H1 (cell line): ENCODE measurements around the gene MEIS2. TPM values are rescaled to one million over a fixed set of nuclear protein-coding genes. Genes with fewer than 3 reads are reported as not detected.

ENCODE experiments used
- CTCF ChIA-PET: fragments of 300-600 bp; sonication (Branson Sonifier 250); formaldehyde crosslinking; loops from one replicate; lab custom pipeline; 2021; ENCODE audit not compliant: partially characterized antibody; lab: Charles Lee
- POLR2A ChIA-PET: fragments of 300-600 bp; sonication (Branson Sonifier 250); formaldehyde crosslinking; loops from one replicate; lab custom pipeline; 2021; ENCODE audit warnings: inconsistent platforms; ENCODE audit not compliant: partially characterized antibody; lab: Charles Lee
- DNase-seq, 2 experiments: peaks; one replicate each; pipeline versions ENCODE4 v3.0.0 to v3.0.0-alpha.2; 2010 to 2022; ENCODE audit warnings: low spot score in 2 of 2, low read depth in 1 of 2, mixed read lengths in 1 of 2
- FAIRE-seq: peaks from 2 replicates; lab custom pipeline; 2011; peaks lifted over from hg19 to GRCh38; lab: Jason Lieb, UNC
- H2AFZ ChIP-seq: 2 replicates; pipeline ENCODE4 v1.8.1; 2012; ENCODE audit warnings: low read length, inconsistent platforms
- H2AK5ac ChIP-seq: 2 replicates; pipeline ENCODE4 v1.6.1; 2013; ENCODE audit warnings: low read depth, low read length
- H2BK120ac ChIP-seq: replicated peaks from 2 replicates; pipeline ENCODE3; 2013; ENCODE audit warnings: low read depth, low read length, inconsistent platforms
- H2BK12ac ChIP-seq: 2 replicates; pipeline ENCODE4 v1.6.1; 2013; ENCODE audit warnings: low read depth, low read length
- H2BK15ac ChIP-seq: 2 replicates; pipeline ENCODE4 v1.6.1; 2013; ENCODE audit warnings: low read length
- H2BK20ac ChIP-seq: 2 replicates; pipeline ENCODE4 v1.6.1; 2013; ENCODE audit warnings: low read length
- H2BK5ac ChIP-seq: 2 replicates; pipeline ENCODE4 v1.6.1; 2013; ENCODE audit warnings: low read depth, low read length
- H3K14ac ChIP-seq: 2 replicates; pipeline ENCODE4 v1.6.1; 2013; ENCODE audit warnings: inconsistent platforms; ENCODE audit not compliant: insufficient read length
- H3K18ac ChIP-seq: 2 replicates; pipeline ENCODE4 v1.6.1; 2013; ENCODE audit warnings: low read length; ENCODE audit errors: extremely low read depth
- H3K23ac ChIP-seq: 2 replicates; pipeline ENCODE4 v1.6.1; 2013; ENCODE audit warnings: inconsistent platforms; ENCODE audit not compliant: insufficient read length
- H3K23me2 ChIP-seq: 2 replicates; pipeline ENCODE4 v1.6.1; 2013; ENCODE audit warnings: low read depth, low read length
- H3K27ac ChIP-seq: 2 replicates; pipeline ENCODE4 v1.6.1; 2011; ENCODE audit warnings: low read depth, low read length, inconsistent platforms
- H3K27me3 ChIP-seq, 4 experiments: replicated peaks in 1 of 4; 1 replicate in 1 of 4; 2 replicates in 3 of 4; pipeline versions ENCODE4 v1.6.1 to v1.8.1; 2011 to 2013; ENCODE audit warnings: low read length in 3 of 4, mild to moderate bottlenecking in 3 of 4, inconsistent platforms in 2 of 4, mixed read lengths in 2 of 4, moderate library complexity in 1 of 4; ENCODE audit not compliant: control insufficient read depth in 3 of 4, insufficient read depth in 3 of 4; ENCODE audit errors: extremely low read depth in 1 of 4
- H3K36me3 ChIP-seq, 4 experiments: 2 replicates each; pipeline versions ENCODE4 v1.6.1 to v1.8.1; 2011 to 2013; ENCODE audit warnings: mild to moderate bottlenecking in 4 of 4, low read length in 3 of 4, moderate library complexity in 2 of 4, control low read depth in 1 of 4, inconsistent platforms in 1 of 4; ENCODE audit not compliant: insufficient read depth in 4 of 4, control insufficient read depth in 2 of 4
- H3K4ac ChIP-seq: replicated peaks from 2 replicates; pipeline ENCODE3; 2013; ENCODE audit warnings: low read length, low read depth, mixed read lengths, inconsistent platforms; ENCODE audit not compliant: insufficient read length
- H3K4me1 ChIP-seq, 4 experiments: replicated peaks in 1 of 4; 1 replicate in 1 of 4; 2 replicates in 3 of 4; pipeline versions ENCODE4 v1.6.1 to v1.8.1; 2011 to 2013; ENCODE audit warnings: low read length in 3 of 4, inconsistent platforms in 2 of 4, mixed read lengths in 1 of 4; ENCODE audit not compliant: insufficient read depth in 4 of 4, control insufficient read depth in 3 of 4
- H3K4me2 ChIP-seq, 2 experiments: 2 replicates each; pipeline versions ENCODE4 v1.6.1 to v1.8.1; 2011 to 2013; ENCODE audit warnings: low read depth in 2 of 2, low read length in 2 of 2, control low read depth in 1 of 2, inconsistent platforms in 1 of 2, mild to moderate bottlenecking in 1 of 2; ENCODE audit not compliant: insufficient read depth in 1 of 2
- H3K4me3 ChIP-seq, 4 experiments: fragments of 200-600, 300-600 bp in 1 of 4; sonication (generic), shearing (Covaris generic), sonication (Bioruptor Twin) in 1 of 4; 2 replicates each; pipeline versions ENCODE4 v1.5.1 to v1.8.1; 2011 to 2016; ENCODE audit warnings: low read length in 4 of 4, low read depth in 3 of 4, control low read depth in 2 of 4, inconsistent platforms in 2 of 4, mild to moderate bottlenecking in 2 of 4, mixed read lengths in 1 of 4, moderate library complexity in 1 of 4; ENCODE audit not compliant: insufficient read depth in 2 of 4; ENCODE audit errors: extremely low read depth in 1 of 4
- H3K56ac ChIP-seq: replicated peaks from 2 replicates; pipeline ENCODE3; 2013; ENCODE audit warnings: low read depth, mild to moderate bottlenecking, mixed read lengths, low read length, inconsistent platforms; ENCODE audit not compliant: insufficient read length
- H3K79me1 ChIP-seq: 2 replicates; pipeline ENCODE4 v1.6.1; 2013; ENCODE audit warnings: low read depth, low read length, control low read depth
- H3K79me2 ChIP-seq, 2 experiments: 2 replicates each; pipeline versions ENCODE4 v1.6.1 to v1.8.1; 2012 to 2013; ENCODE audit warnings: low read length in 2 of 2, mild to moderate bottlenecking in 2 of 2, inconsistent platforms in 1 of 2; ENCODE audit not compliant: insufficient read depth in 2 of 2, control insufficient read depth in 1 of 2
- H3K9ac ChIP-seq, 4 experiments: replicated peaks in 1 of 4; 1 replicate in 1 of 4; 2 replicates in 3 of 4; pipeline versions ENCODE4 v1.6.1 to v1.8.1; 2011 to 2013; ENCODE audit warnings: low read depth in 3 of 4, low read length in 3 of 4, control low read depth in 2 of 4, mild to moderate bottlenecking in 2 of 4, moderate library complexity in 2 of 4, inconsistent platforms in 1 of 4; ENCODE audit errors: extremely low read depth in 1 of 4
- H3K9me3 ChIP-seq, 2 experiments: 2 replicates each; pipeline versions ENCODE4 v1.6.1 to v1.8.1; 2012 to 2013; ENCODE audit warnings: mild to moderate bottlenecking in 2 of 2, moderate library complexity in 2 of 2, control low read depth in 1 of 2, inconsistent platforms in 1 of 2, low read depth in 1 of 2, low read length in 1 of 2, mixed read lengths in 1 of 2; ENCODE audit not compliant: insufficient read depth in 2 of 2
- H4K20me1 ChIP-seq, 2 experiments: replicated peaks in 1 of 2; 2 replicates each; pipeline versions ENCODE3 to v1.8.1; 2011 to 2013; ENCODE audit warnings: inconsistent platforms in 2 of 2, low read length in 2 of 2, mild to moderate bottlenecking in 1 of 2; ENCODE audit not compliant: insufficient read depth in 2 of 2, control insufficient read depth in 1 of 2
- H4K5ac ChIP-seq: 2 replicates; pipeline ENCODE4 v1.6.1; 2013; ENCODE audit warnings: low read length, low read depth, mixed read lengths, inconsistent platforms; ENCODE audit not compliant: insufficient read length
- H4K8ac ChIP-seq: 2 replicates; pipeline ENCODE4 v1.8.0; 2013; ENCODE audit warnings: mild to moderate bottlenecking, moderate library complexity, low read length, inconsistent platforms; ENCODE audit not compliant: insufficient read depth; ENCODE audit errors: extremely low read depth
- H4K91ac ChIP-seq: replicated peaks from 2 replicates; pipeline ENCODE3; 2013; ENCODE audit warnings: low read length, mixed read lengths, inconsistent platforms; ENCODE audit not compliant: insufficient read length
- BCL11A ChIP-seq, 2 experiments: IDR thresholded peaks; one replicate each; pipeline ENCODE4 v1.6.1; 2011; ENCODE audit warnings: low read depth in 2 of 2, low read length in 2 of 2, mild to moderate bottlenecking in 2 of 2
- BRCA1 ChIP-seq: IDR thresholded peaks from 2 replicates; pipeline ENCODE4 v1.6.1; 2012; ENCODE audit warnings: low read depth, low read length, improper control_type of control experiment
- CBX5 ChIP-seq: fragments of 300-800, 300-1000 bp; sonication (generic); IDR thresholded peaks from 2 replicates; pipeline ENCODE4 v1.7.1; 2016; ENCODE audit warnings: antibody characterized with exemption, low read length, low read depth
- CEBPB ChIP-seq: IDR thresholded peaks from 2 replicates; pipeline ENCODE4 v1.6.1; 2012; ENCODE audit warnings: low read depth, low read length
- HDAC2 ChIP-seq, 2 experiments: fragments of 300-600 bp in 1 of 2; sonication (generic) in 1 of 2; IDR thresholded peaks; 2 replicates each; pipeline ENCODE4 v1.6.1; 2011 to 2012; ENCODE audit warnings: low read depth in 2 of 2, low read length in 2 of 2, mild to moderate bottlenecking in 2 of 2, moderate library complexity in 2 of 2, borderline replicate concordance in 1 of 2, inconsistent platforms in 1 of 2
- NANOG ChIP-seq: IDR thresholded peaks from 2 replicates; pipeline ENCODE4 v1.6.1; 2011; ENCODE audit warnings: low read length, low read depth, mild to moderate bottlenecking, inconsistent platforms; ENCODE audit not compliant: insufficient read depth, poor library complexity, severe bottlenecking
- SIRT6 ChIP-seq: IDR thresholded peaks from one replicate; pipeline ENCODE4 v1.7.1; 2012; ENCODE audit warnings: low read length, inconsistent platforms
- SUZ12 ChIP-seq: fragments of 200-600 bp; sonication (generic); IDR thresholded peaks from 2 replicates; pipeline ENCODE4 v1.6.1; 2012; ENCODE audit warnings: mild to moderate bottlenecking, inconsistent platforms, low read length, moderate library complexity, mixed read lengths
- TAF7 ChIP-seq: optimal IDR thresholded peaks from 2 replicates; pipeline ENCODE3; 2011; ENCODE audit warnings: low read depth, mild to moderate bottlenecking, inconsistent platforms, low read length, moderate library complexity, borderline replicate concordance
- TCF12 ChIP-seq: IDR thresholded peaks from 2 replicates; pipeline ENCODE4 v1.6.1; 2011; ENCODE audit warnings: low read depth, mild to moderate bottlenecking, low read length
- WGBS, 2 experiments: shearing (Covaris generic) in 1 of 2; methylation state at CpG; one replicate each; pipeline versions ENCODE4 v1.1.6 to v1.1.7; 2013 to 2015; ENCODE audit warnings: low lambda C conversion rate in 2 of 2, mixed read lengths in 2 of 2, inconsistent platforms in 1 of 2, low coverage in 1 of 2, missing lambda C conversion rate in 1 of 2; ENCODE audit not compliant: insufficient replicate concordance in 2 of 2, insufficient coverage in 1 of 2, insufficient read length in 1 of 2; ENCODE audit errors: extremely low coverage in 1 of 2, missing lambda C conversion rate in 1 of 2; 5-methylcytosine and 5-hydroxymethylcytosine counted together
- polyA plus RNA-seq, 7 experiments: library from polyadenylated mRNA; depleted of rRNA in 3 of 7; stranded (reverse) in 5 of 7; unstranded in 2 of 7; fragments of >200 nt in 5 of 7; fragments of 200-250 nt in 2 of 7; gene quantifications; 1 replicate in 5 of 7; 2 replicates in 1 of 7; 4 replicates in 1 of 7; pipeline versions ENCODE4 v1.2.1 to v1.2.3, GENCODE V29; 2011 to 2013; ENCODE audit warnings: missing spikeins in 2 of 7, mixed read lengths in 2 of 7
- total RNA-seq: library from RNA; stranded (reverse); fragmentation: NEBNext Ultra II Directional; extraction: Animal tissue kit (Norgen Biotek cat#: 25700); gene quantifications from 2 replicates; pipeline ENCODE4 v1.2.1, GENCODE V29; 2021
- TF ChIP-seq, protein P1 (sequence below): IDR thresholded peaks from 2 replicates; pipeline ENCODE4 v1.6.1; 2012; ENCODE audit warnings: low read length, inconsistent platforms
- TF ChIP-seq, protein P2 (sequence below): IDR thresholded peaks from 2 replicates; pipeline ENCODE4 v1.6.1; 2012; ENCODE audit warnings: inconsistent platforms

MEIS2 gene
- total and polyA plus RNA-seq, 2 of the 8 experiments (the other 6 are each of a cell fraction or from before 2014, with no cell fraction given), result 0.22 to 1.2 TPM

DNA sequence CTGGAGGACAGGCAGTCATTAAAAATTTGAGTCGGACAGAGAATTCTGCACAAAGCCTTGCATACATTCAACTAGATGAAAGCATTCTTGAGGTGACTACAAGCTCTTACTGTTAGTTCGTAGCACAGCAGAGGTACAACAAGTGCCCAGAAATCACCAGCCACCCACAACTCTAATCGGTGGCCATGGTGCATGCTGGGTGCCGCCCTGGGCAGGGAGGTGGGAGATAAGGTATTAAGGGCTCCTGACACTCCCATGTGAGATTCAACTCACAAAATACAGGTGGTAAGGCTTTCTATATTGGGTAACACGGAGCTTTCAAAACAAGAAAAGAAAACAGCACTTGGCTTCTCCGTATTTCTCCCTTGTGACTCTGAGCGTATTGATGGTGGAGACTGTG is 66.0 kb downstream of the MEIS2 start:
- no peak overlapping the region for H2BK20ac ChIP-seq
- H3K27me3 ChIP-seq, result no peaks in the 10 kb centered on the region
- H3K4me1 ChIP-seq, result peaks cover 0 to 7% (median 3%) of the 10 kb centered on the region in 4 experiments; a peak in 2 of 7 replicates
- no peak overlapping the region for H2BK12ac ChIP-seq
- FAIRE-seq (no peak), DNase-seq (no peak)
- no peak overlapping the region for H3K18ac ChIP-seq
- H2BK15ac ChIP-seq, result no peak overlapping the region
- H3K14ac ChIP-seq, result no peak overlapping the region
- no peak overlapping the region for H3K27ac ChIP-seq
- H2BK120ac ChIP-seq, result no peak overlapping the region
- WGBS, 2 experiments, result 85% methylated on average over 7 of the region's 7 CpGs; no CpG with 5 or more reads in 1 of the 2 experiments
- no peak overlapping the region for H3K56ac ChIP-seq
- H3K4ac ChIP-seq, result no peak overlapping the region
- no peak overlapping the region for H2AFZ ChIP-seq
- no peak overlapping the region for H2BK5ac ChIP-seq
- H4K5ac ChIP-seq, result no peak overlapping the region
- H3K36me3 ChIP-seq, result no peaks in the 10 kb centered on the region
- no peak overlapping the region for H2AK5ac ChIP-seq
- no peak overlapping the region for H3K23ac ChIP-seq
- H4K20me1 ChIP-seq, result no peaks in the 10 kb centered on the region
- H3K9ac ChIP-seq, result no peak overlapping the region
- H3K4me3 ChIP-seq, result no peak overlapping the region
- H3K4me2 ChIP-seq, result no peak overlapping the region
- H4K8ac ChIP-seq, result no peak overlapping the region
- no peak overlapping the region for H4K91ac ChIP-seq
- H3K79me2 ChIP-seq, result no peaks in the 10 kb centered on the region
- H3K23me2 ChIP-seq, result no peaks in the 10 kb centered on the region
- H3K9me3 ChIP-seq, result no peaks in the 10 kb centered on the region
- ChIA-PET POLR2A (interaction anchor here (2.3 kb wide), 1 partner anchor 12 kb away, joined by 5 read pairs; no protein-coding TSS in a partner anchor), CTCF (interaction anchor here (1.2 to 1.5 kb wide), 3 partner anchors 23 to 79 kb away, joined by 3 read pairs; no protein-coding TSS in a partner anchor)
- H3K79me1 ChIP-seq, result no peaks in the 10 kb centered on the region
- TF ChIP-seq, protein P1, sequence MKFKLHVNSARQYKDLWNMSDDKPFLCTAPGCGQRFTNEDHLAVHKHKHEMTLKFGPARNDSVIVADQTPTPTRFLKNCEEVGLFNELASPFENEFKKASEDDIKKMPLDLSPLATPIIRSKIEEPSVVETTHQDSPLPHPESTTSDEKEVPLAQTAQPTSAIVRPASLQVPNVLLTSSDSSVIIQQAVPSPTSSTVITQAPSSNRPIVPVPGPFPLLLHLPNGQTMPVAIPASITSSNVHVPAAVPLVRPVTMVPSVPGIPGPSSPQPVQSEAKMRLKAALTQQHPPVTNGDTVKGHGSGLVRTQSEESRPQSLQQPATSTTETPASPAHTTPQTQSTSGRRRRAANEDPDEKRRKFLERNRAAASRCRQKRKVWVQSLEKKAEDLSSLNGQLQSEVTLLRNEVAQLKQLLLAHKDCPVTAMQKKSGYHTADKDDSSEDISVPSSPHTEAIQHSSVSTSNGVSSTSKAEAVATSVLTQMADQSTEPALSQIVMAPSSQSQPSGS, result no peak
- TF ChIP-seq TCF12 (no peak), TAF7 (no peak), CBX5 (no peak), NANOG (no peak), HDAC2 (IDR thresholded peaks at IDR 0.05; ENCODE audit: borderline replicate concordance in 1 of 2, low read depth in 2 of 2, low read length in 2 of 2) (no peak), BCL11A (IDR thresholded peaks at IDR 0.05; ENCODE audit: low read depth in 2 of 2, low read length in 2 of 2) (no peak), BRCA1 (no peak), SIRT6 (no peak), CEBPB (no peak), SUZ12 (no peak)
- TF ChIP-seq, protein P2, sequence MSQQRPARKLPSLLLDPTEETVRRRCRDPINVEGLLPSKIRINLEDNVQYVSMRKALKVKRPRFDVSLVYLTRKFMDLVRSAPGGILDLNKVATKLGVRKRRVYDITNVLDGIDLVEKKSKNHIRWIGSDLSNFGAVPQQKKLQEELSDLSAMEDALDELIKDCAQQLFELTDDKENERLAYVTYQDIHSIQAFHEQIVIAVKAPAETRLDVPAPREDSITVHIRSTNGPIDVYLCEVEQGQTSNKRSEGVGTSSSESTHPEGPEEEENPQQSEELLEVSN, result no peak
